ENCODE measurements around the gene COA1. TPM values are rescaled to one million over a fixed set of nuclear protein-coding genes. Genes with fewer than 3 reads are reported as not detected.

COA1 gene
- total and polyA plus RNA-seq, 2 donors (not counting 3 experiments of a cell fraction or from before 2014, with no cell fraction given) = 38.1 to 55.1 TPM

GRCh38 chr7:43655584-43655983 lies 73.7 kb downstream of the COA1 start:
- H3K36me3 ChIP-seq (ENCODE audit: control insufficient read depth in 2 of 2, extremely low read depth in 1 of 2, insufficient read depth in 2 of 2, low read length in 2 of 2) = no peaks in the 10 kb centered on the region
- no peak overlapping the region for H3K4me3 ChIP-seq (replicated peaks in 1 of 3; ENCODE audit: insufficient read depth in 1 of 3, low read depth in 1 of 3, low read length in 3 of 3)
- no peaks in the 10 kb centered on the region for H3K79me2 ChIP-seq (ENCODE audit: control insufficient read depth, insufficient read depth, low read length)
- BruUV-seq (replicated peaks) = no TSS peak
- no peaks in the 10 kb centered on the region for H3K27me3 ChIP-seq (ENCODE audit: control insufficient read depth in 2 of 2, insufficient read depth in 2 of 2, low read length in 2 of 2)
- ChIA-PET POLR2A (no interaction called here), CTCF (interaction anchor here (1.0 to 1.4 kb wide), 4 partner anchors 12 to 73 kb away, joined by 3 to 5 read pairs (median 4); partner anchors contain the start of gene STK17A)
- H3K4me1 ChIP-seq (ENCODE audit: control insufficient read depth, extremely low read depth, insufficient read depth, low read length) = peaks cover 29% of the 10 kb centered on the region
- no peak overlapping the region for H3K4me2 ChIP-seq (ENCODE audit: insufficient read depth, low read length)
- no peaks in the 10 kb centered on the region for H3K9me3 ChIP-seq (replicated peaks; ENCODE audit: control insufficient read depth, insufficient read depth, low read length)
- H4K20me1 ChIP-seq (replicated peaks; ENCODE audit: control insufficient read depth, extremely low read depth, insufficient read depth, low read length) = no peaks in the 10 kb centered on the region
- intact Hi-C loops (cut with micrococcal nuclease) = no loop called here
- H3K9me1 ChIP-seq (replicated peaks; ENCODE audit: control insufficient read depth, extremely low read depth, insufficient read depth, low read length) = no peaks in the 10 kb centered on the region
- DNase-seq (ENCODE audit: low read depth, low spot score) (no peak), FAIRE-seq (no peak)
- TF ChIP-seq EZH2 (IDR thresholded peaks at IDR 0.05; ENCODE audit: borderline replicate concordance, low read depth, low read length, severe bottlenecking) (no peak), JUN (IDR thresholded peaks at IDR 0.05; ENCODE audit: borderline replicate concordance, insufficient read depth, insufficient read length, low read depth) (no peak), MYC (IDR thresholded peaks at IDR 0.05; ENCODE audit: low read depth, low read length) (no peak), MAX (IDR thresholded peaks at IDR 0.05; ENCODE audit: insufficient read depth, insufficient read length) (no peak), POLR2AphosphoS5 (IDR thresholded peaks at IDR 0.05; ENCODE audit: insufficient read depth, low read depth, low read length) (no peak), CTCF (IDR thresholded peaks at IDR 0.05; ENCODE audit: extremely low read depth in 1 of 2, insufficient read depth in 1 of 2, low read depth in 1 of 2, low read length in 2 of 2) (no peak)
- no peak overlapping the region for H3K27ac ChIP-seq (ENCODE audit: insufficient read depth, low read depth, low read length)
- dilution Hi-C loops (cut with MboI; ENCODE audit: extremely low pct_ligation_motif_present, low sequenced_read_pairs) = no loop called here
- no peak overlapping the region for H3K9ac ChIP-seq (replicated peaks; ENCODE audit: extremely low read depth, insufficient read depth, low read length)
- no peak overlapping the region for H2AFZ ChIP-seq (ENCODE audit: low read depth, low read length)
